Suprapubic skin (tissue), 4 donors: ENCODE results near the gene ZFAND3. TPM values are rescaled to one million over a fixed set of nuclear protein-coding genes. Genes with fewer than 3 reads are reported as not detected.

Experiments
- DNase-seq, 2 donors: peaks; one replicate each; pipeline ENCODE4 v3.0.0-alpha.2; 2019; ENCODE audit warnings: low spot score in 2 of 2
- H3K27ac ChIP-seq: fragments of 200-600 bp; sonication (generic); one replicate; pipeline ENCODE4 v1.5.1; 2019
- H3K27me3 ChIP-seq: fragments of 200-600 bp; sonication (generic); one replicate; pipeline ENCODE4 v1.5.1; 2019
- H3K36me3 ChIP-seq: fragments of 200-600 bp; sonication (generic); one replicate; pipeline ENCODE4 v1.5.1; 2019
- H3K4me1 ChIP-seq: fragments of 200-600 bp; sonication (generic); one replicate; pipeline ENCODE4 v1.5.1; 2019
- H3K4me3 ChIP-seq: fragments of 200-600 bp; sonication (generic); one replicate; pipeline ENCODE4 v1.5.1; 2019; ENCODE audit warnings: mild to moderate bottlenecking
- H3K9me3 ChIP-seq: fragments of 200-600 bp; sonication (generic); one replicate; pipeline ENCODE4 v1.5.1; 2019
- EP300 ChIP-seq: sonication (generic); formaldehyde crosslinking; IDR thresholded peaks from one replicate; pipeline ENCODE4 v1.6.1; 2017; ENCODE audit warnings: antibody characterized with exemption
- POLR2A ChIP-seq, 2 donors: fragments of 450-650 bp; IDR thresholded peaks; one replicate each; pipeline ENCODE4 v1.6.1; 2017; ENCODE audit warnings: antibody characterized with exemption in 2 of 2, mild to moderate bottlenecking in 2 of 2, moderate library complexity in 2 of 2
- POLR2AphosphoS5 ChIP-seq, 3 donors: sonication (generic); formaldehyde crosslinking; IDR thresholded peaks; one replicate each; pipeline ENCODE4 v1.6.1; 2017; ENCODE audit warnings: antibody characterized with exemption in 3 of 3
- WGBS: methylation state at CpG from one replicate; pipeline ENCODE4 v1.1.5; 2018; 5-methylcytosine and 5-hydroxymethylcytosine counted together
- total RNA-seq, 4 donors: library from RNA; depleted of rRNA; stranded (reverse); fragments of >200 nt; gene quantifications; one replicate each; pipeline ENCODE4 v1.1.0, GENCODE V29; 2016
- TF ChIP-seq, protein P1 (sequence below), 2 donors: fragments of 200-600 bp in 1 of 2; fragments of 450-650 bp in 1 of 2; sonication (generic) in 1 of 2; IDR thresholded peaks; one replicate each; pipeline ENCODE4 v1.5.1; 2016 to 2019; ENCODE audit warnings: antibody characterized with exemption in 2 of 2, mild to moderate bottlenecking in 1 of 2, moderate library complexity in 1 of 2

ZFAND3 gene
- total RNA-seq, 4 donors from 2014 or later, result 31.1 to 41.0 (median 36.3) TPM

DNA sequence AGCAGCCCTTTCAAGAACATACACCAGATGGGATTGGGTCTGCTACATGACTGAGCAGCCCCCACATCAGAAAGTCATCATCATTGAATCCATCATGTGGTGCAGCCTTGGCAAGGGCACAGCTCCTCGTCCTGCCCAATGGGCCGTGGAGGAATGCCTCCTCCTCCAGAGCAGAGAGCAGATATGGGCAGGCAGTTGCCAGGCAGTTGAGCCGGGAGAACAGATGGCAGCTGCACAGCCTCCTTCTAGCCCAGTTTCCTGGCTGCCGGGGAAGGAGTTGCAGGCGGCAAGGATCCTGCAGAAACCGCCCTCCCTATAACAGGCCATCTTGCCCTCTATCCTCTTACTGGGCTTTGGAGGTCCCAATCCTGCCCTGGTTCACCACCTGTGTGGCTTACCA is 11.9 kb upstream of the ZFAND3 start:
- DNase-seq, result no peak
- Histone ChIP-seq H3K27ac (peak overlapping the region; percentile 79), H3K36me3 (no peaks in the 10 kb centered on the region), H3K27me3 (no peaks in the 10 kb centered on the region), H3K4me3 (peak overlapping the region; percentile 20), H3K4me1 (peaks cover 21% of the 10 kb centered on the region), H3K9me3 (no peaks in the 10 kb centered on the region)
- TF ChIP-seq, protein P1, sequence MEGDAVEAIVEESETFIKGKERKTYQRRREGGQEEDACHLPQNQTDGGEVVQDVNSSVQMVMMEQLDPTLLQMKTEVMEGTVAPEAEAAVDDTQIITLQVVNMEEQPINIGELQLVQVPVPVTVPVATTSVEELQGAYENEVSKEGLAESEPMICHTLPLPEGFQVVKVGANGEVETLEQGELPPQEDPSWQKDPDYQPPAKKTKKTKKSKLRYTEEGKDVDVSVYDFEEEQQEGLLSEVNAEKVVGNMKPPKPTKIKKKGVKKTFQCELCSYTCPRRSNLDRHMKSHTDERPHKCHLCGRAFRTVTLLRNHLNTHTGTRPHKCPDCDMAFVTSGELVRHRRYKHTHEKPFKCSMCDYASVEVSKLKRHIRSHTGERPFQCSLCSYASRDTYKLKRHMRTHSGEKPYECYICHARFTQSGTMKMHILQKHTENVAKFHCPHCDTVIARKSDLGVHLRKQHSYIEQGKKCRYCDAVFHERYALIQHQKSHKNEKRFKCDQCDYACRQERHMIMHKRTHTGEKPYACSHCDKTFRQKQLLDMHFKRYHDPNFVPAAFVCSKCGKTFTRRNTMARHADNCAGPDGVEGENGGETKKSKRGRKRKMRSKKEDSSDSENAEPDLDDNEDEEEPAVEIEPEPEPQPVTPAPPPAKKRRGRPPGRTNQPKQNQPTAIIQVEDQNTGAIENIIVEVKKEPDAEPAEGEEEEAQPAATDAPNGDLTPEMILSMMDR (IDR thresholded peaks at IDR 0.05), result peak in 1 of 2 donors; percentile 32
- TF ChIP-seq EP300 (no peak), POLR2A (IDR thresholded peaks at IDR 0.05) (no peak), POLR2AphosphoS5 (IDR thresholded peaks at IDR 0.05) (no peak)
- WGBS, result 28% methylated on average over 4 of the region's 6 CpGs

DNA sequence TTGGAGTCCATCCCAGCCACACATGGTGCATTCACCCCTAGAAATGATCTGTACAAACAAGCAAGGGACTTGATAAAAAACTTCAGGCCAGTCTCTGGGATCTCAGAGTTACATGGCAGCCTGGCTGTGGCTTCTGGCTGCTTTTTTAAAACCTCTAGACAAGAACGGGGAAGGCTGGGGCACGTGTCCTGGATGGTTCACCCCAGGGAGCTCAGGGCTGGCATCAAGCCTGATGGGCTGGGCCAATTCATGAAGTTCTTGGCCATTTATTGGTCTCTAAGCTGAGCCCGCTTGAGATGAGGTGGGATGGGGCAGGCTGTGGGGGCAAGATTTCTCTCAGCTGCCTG is 10.4 kb upstream of the ZFAND3 start:
- Histone ChIP-seq H3K36me3 (no peaks in the 10 kb centered on the region), H3K4me3 (no peak overlapping the region), H3K4me1 (peaks cover 21% of the 10 kb centered on the region), H3K27ac (peak overlapping the region; percentile 79), H3K9me3 (no peaks in the 10 kb centered on the region), H3K27me3 (no peaks in the 10 kb centered on the region)
- 15% methylated on average over 3 of the region's 3 CpGs for WGBS
- TF ChIP-seq, protein P1 (IDR thresholded peaks at IDR 0.05), result no peak
- TF ChIP-seq POLR2AphosphoS5 (IDR thresholded peaks at IDR 0.05) (no peak), EP300 (no peak), POLR2A (IDR thresholded peaks at IDR 0.05) (no peak)
- no peak for DNase-seq

DNA sequence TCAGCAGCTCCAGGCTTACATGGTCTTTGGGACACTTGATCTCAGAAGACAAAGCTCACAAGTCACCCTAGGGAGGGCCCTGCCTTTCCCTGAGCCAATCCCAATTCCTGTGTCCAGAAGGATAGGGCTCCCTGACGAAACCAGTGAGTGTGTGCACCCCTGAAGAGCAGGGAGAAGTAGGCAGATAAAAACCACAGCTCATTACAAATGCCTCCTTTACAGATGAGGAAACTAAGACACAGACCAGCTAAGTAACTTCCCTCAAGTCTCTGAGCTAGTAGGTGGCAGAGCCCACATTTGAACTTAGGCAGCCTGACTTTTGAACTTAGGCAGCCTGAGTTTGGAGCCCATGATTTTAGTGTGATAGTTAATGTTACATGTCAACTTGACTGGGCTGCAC is 6.7 kb upstream of the ZFAND3 start:
- no peak for DNase-seq
- no peak overlapping the region for H3K4me3 ChIP-seq
- H3K27ac ChIP-seq, result no peak overlapping the region
- no peaks in the 10 kb centered on the region for H3K27me3 ChIP-seq
- 78% methylated on average over 1 of the region's 1 CpG for WGBS
- H3K4me1 ChIP-seq, result peaks cover 18% of the 10 kb centered on the region
- no peaks in the 10 kb centered on the region for H3K36me3 ChIP-seq
- TF ChIP-seq, protein P1 (IDR thresholded peaks at IDR 0.05), result no peak
- TF ChIP-seq POLR2A (IDR thresholded peaks at IDR 0.05), result no peak
- TF ChIP-seq POLR2AphosphoS5 (IDR thresholded peaks at IDR 0.05), result no peak
- H3K9me3 ChIP-seq, result no peaks in the 10 kb centered on the region

DNA sequence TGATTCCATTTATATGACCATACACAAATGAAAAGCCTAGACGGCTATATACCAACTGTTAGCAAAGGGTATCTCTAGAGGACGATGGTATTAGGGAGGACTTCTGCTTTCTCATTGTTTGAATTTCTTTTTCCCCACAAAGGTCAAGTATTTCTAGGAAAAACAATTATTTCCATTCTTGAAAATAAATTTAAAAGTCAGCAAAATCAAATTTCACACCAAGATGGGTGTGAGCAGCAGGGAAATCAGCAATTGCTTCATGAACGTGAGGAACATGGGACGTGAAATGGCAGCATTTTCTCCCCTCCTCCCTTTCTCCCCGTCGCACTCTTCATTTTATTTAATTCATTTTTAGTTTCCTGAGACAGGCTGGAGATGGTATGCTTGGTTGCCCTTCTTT is 5.2 kb upstream of the ZFAND3 start:
- Histone ChIP-seq H3K9me3 (no peaks in the 10 kb centered on the region), H3K4me3 (no peak overlapping the region), H3K27ac (no peak overlapping the region), H3K36me3 (no peaks in the 10 kb centered on the region), H3K27me3 (no peaks in the 10 kb centered on the region), H3K4me1 (peaks cover 14% of the 10 kb centered on the region)
- TF ChIP-seq POLR2A (IDR thresholded peaks at IDR 0.05) (no peak), EP300 (no peak), POLR2AphosphoS5 (IDR thresholded peaks at IDR 0.05) (no peak)
- TF ChIP-seq, protein P1 (IDR thresholded peaks at IDR 0.05), result no peak
- no peak for DNase-seq
- WGBS, result 90% methylated on average over 6 of the region's 6 CpGs

DNA sequence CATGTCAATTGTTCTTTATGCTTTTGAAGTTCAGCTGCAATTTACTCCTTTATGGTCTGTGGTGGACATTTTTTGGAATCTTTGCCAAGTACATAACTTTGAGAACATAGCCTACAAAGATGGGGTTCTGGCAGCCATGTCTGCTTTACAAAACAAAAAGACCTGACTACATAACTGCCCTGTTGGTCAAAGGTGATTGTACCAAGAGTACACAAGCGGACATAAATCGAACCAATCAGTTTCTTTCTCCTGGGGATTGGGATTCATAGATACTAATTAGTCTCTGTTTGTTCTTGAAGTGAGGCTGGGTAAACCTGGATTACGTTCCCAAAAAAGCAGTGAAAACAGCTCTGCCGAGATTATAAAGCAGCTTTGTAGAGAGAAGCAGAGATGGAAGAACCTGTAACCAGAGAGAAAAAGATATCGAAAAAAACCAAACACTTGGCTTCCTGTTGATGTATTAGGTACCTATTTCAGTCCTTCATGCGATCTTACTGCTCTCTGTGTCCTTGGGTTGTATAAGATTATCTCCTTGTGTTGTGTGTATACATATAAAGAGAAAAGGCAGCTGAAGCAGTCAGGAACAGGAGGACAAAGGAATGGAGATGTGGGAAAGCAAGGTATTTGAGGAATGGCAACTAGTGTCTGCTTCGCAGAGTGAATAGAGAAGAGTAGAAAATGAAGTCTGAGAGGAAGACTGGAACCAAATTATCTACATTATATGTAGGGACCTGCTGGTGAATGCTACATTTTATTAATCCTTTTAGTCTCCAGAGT is 2.7 kb upstream of the ZFAND3 start:
- H3K36me3 ChIP-seq, result no peaks in the 10 kb centered on the region
- TF ChIP-seq, protein P1 (IDR thresholded peaks at IDR 0.05), result no peak
- TF ChIP-seq POLR2A (IDR thresholded peaks at IDR 0.05), result no peak
- no peak for TF ChIP-seq POLR2AphosphoS5 (IDR thresholded peaks at IDR 0.05)
- TF ChIP-seq EP300, result no peak
- no peak for DNase-seq
- WGBS, result 84% methylated on average over 7 of the region's 7 CpGs
- H3K4me3 ChIP-seq, result no peak overlapping the region
- H3K9me3 ChIP-seq, result no peaks in the 10 kb centered on the region
- peaks cover 26% of the 10 kb centered on the region for H3K4me1 ChIP-seq
- no peak overlapping the region for H3K27ac ChIP-seq
- H3K27me3 ChIP-seq, result no peaks in the 10 kb centered on the region
